Hepatocyte (in vitro differentiated cells): ENCODE data around the gene MEA1.

Source experiments
- EZH2phosphoT487 ChIP-seq: fragments of 200-600 bp; sonication (generic); IDR thresholded peaks from one replicate; pipeline ENCODE4 v1.6.1; 2018; ENCODE audit warnings: antibody characterized with exemption, mild to moderate bottlenecking, low read depth, moderate library complexity; ENCODE audit not compliant: unreplicated experiment, severe bottlenecking
- TF ChIP-seq, protein P1 (sequence below): fragments of 200-600 bp; sonication (generic); IDR thresholded peaks from 2 replicates; pipeline ENCODE4 v1.5.1; 2016; ENCODE audit warnings: antibody characterized with exemption, mild to moderate bottlenecking; ENCODE audit not compliant: poor library complexity

DNA sequence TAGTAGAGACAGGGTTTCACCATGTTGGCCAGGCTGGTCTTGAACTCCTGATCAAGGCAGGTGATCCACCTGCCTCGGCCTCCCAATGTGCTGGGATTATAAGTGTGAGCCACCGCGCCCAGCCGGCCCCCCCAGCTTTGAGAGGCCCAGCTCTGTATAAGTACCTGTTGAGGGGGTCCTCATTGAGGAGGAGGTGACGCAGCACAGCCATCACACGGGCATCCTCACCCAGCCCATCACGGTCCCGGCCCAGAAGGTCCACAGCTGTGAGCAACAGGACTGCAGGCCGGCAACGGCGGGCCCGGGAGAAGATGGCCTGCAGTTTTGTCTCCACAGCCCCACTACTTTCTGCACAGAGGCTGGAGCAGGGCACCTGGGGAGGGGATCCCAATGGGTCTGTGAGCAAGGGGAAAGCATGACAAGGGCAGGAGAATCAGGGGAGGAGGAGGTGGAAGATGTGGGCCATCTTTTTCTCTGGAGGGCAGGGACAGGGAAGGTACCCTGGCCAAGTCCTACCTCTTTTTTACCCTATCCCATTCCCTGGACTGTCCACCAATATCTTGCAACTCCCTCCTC lies 45.5 kb downstream of the MEA1 start:
- TF ChIP-seq EZH2phosphoT487 = no peak
- TF ChIP-seq, protein P1, sequence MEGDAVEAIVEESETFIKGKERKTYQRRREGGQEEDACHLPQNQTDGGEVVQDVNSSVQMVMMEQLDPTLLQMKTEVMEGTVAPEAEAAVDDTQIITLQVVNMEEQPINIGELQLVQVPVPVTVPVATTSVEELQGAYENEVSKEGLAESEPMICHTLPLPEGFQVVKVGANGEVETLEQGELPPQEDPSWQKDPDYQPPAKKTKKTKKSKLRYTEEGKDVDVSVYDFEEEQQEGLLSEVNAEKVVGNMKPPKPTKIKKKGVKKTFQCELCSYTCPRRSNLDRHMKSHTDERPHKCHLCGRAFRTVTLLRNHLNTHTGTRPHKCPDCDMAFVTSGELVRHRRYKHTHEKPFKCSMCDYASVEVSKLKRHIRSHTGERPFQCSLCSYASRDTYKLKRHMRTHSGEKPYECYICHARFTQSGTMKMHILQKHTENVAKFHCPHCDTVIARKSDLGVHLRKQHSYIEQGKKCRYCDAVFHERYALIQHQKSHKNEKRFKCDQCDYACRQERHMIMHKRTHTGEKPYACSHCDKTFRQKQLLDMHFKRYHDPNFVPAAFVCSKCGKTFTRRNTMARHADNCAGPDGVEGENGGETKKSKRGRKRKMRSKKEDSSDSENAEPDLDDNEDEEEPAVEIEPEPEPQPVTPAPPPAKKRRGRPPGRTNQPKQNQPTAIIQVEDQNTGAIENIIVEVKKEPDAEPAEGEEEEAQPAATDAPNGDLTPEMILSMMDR = no peak
